Endothelial cell of umbilical vein (primary cell): Measurements from ENCODE around the gene UBE3B. TPM values are rescaled to one million over a fixed set of nuclear protein-coding genes. Genes with fewer than 3 reads are reported as not detected.

ENCODE experiments used
- BruUV-seq: library from RNA; stranded (reverse); fragments of 400-500 nt; replicated peaks from 2 replicates; lab custom pipeline; 2021; lab: Mats Ljungman, UMichigan
- CTCF ChIA-PET: fragments of 300-600, 350-600 bp; sonication (Branson Sonifier 250); formaldehyde crosslinking; loops from one replicate; lab custom pipeline; 2021; ENCODE audit warnings: antibody characterized with exemption, inconsistent platforms; lab: Charles Lee
- POLR2A ChIA-PET: fragments of 300-600, 350-600 bp; sonication (Branson Sonifier 250); formaldehyde crosslinking; loops from one replicate; lab custom pipeline; 2021; ENCODE audit warnings: antibody characterized with exemption, inconsistent platforms; lab: Charles Lee
- DNase-seq: peaks from one replicate; pipeline ENCODE4 v3.0.0-alpha.2; 2011; ENCODE audit warnings: low read depth, low spot score
- FAIRE-seq: peaks from 2 replicates; lab custom pipeline; 2011; peaks lifted over from hg19 to GRCh38; lab: Jason Lieb, UNC
- H2AFZ ChIP-seq: 2 replicates; pipeline ENCODE4 v1.6.0; 2012; ENCODE audit warnings: low read depth, low read length, control low read depth, inconsistent platforms
- H3K27ac ChIP-seq: 2 replicates; pipeline ENCODE4 v1.5.1; 2011; ENCODE audit warnings: low read depth, mild to moderate bottlenecking, control low read depth, low read length, moderate library complexity; ENCODE audit not compliant: insufficient read depth
- H3K27me3 ChIP-seq, 2 experiments: 2 replicates each; pipeline versions ENCODE4 v1.6.0 to v1.6.1; 2011; ENCODE audit warnings: low read length in 2 of 2, mixed read lengths in 1 of 2; ENCODE audit not compliant: control insufficient read depth in 2 of 2, insufficient read depth in 2 of 2
- H3K36me3 ChIP-seq, 2 experiments: 2 replicates in 1 of 2; 3 replicates in 1 of 2; pipeline ENCODE4 v1.5.1; 2011; ENCODE audit warnings: low read length in 2 of 2, mild to moderate bottlenecking in 1 of 2, moderate library complexity in 1 of 2; ENCODE audit not compliant: control insufficient read depth in 2 of 2, insufficient read depth in 2 of 2; ENCODE audit errors: extremely low read depth in 1 of 2
- H3K4me1 ChIP-seq: 3 replicates; pipeline ENCODE4 v1.5.1; 2011; ENCODE audit warnings: mild to moderate bottlenecking, low read length; ENCODE audit not compliant: control insufficient read depth, insufficient read depth; ENCODE audit errors: extremely low read depth
- H3K4me2 ChIP-seq: 2 replicates; pipeline ENCODE4 v1.6.1; 2011; ENCODE audit warnings: low read length, control low read depth, mixed read lengths; ENCODE audit not compliant: insufficient read depth
- H3K4me3 ChIP-seq, 3 experiments: fragments of 200-600 bp in 1 of 3; sonication (generic), shearing (Covaris generic) in 1 of 3; replicated peaks in 1 of 3; 2 replicates each; pipeline ENCODE4 v1.5.1; 2011 to 2016; ENCODE audit warnings: control low read depth in 3 of 3, low read length in 3 of 3, mild to moderate bottlenecking in 2 of 3, inconsistent platforms in 1 of 3, low read depth in 1 of 3, moderate library complexity in 1 of 3; ENCODE audit not compliant: insufficient read depth in 1 of 3
- H3K79me2 ChIP-seq: 2 replicates; pipeline ENCODE4 v1.6.0; 2012; ENCODE audit warnings: low read length, inconsistent platforms; ENCODE audit not compliant: control insufficient read depth, insufficient read depth
- H3K9ac ChIP-seq: replicated peaks from 2 replicates; pipeline ENCODE3; 2011; ENCODE audit warnings: low read length, control low read depth; ENCODE audit not compliant: insufficient read depth; ENCODE audit errors: extremely low read depth
- H3K9me1 ChIP-seq: replicated peaks from 3 replicates; pipeline ENCODE4 v1.6.0; 2011; ENCODE audit warnings: mild to moderate bottlenecking, low read length; ENCODE audit not compliant: control insufficient read depth, insufficient read depth; ENCODE audit errors: extremely low read depth
- H3K9me3 ChIP-seq: replicated peaks from 2 replicates; pipeline ENCODE4 v1.5.1; 2012; ENCODE audit warnings: low read length, inconsistent platforms; ENCODE audit not compliant: control insufficient read depth, insufficient read depth
- H4K20me1 ChIP-seq: replicated peaks from 2 replicates; pipeline ENCODE3; 2011; ENCODE audit warnings: mild to moderate bottlenecking, low read length; ENCODE audit not compliant: control insufficient read depth, insufficient read depth; ENCODE audit errors: extremely low read depth
- EZH2 ChIP-seq: IDR thresholded peaks from 2 replicates; pipeline ENCODE4 v1.6.1; 2012; ENCODE audit warnings: borderline replicate concordance, low read depth, mild to moderate bottlenecking, moderate library complexity, low read length, inconsistent platforms; ENCODE audit not compliant: severe bottlenecking
- FOS ChIP-seq: IDR thresholded peaks from 2 replicates; pipeline ENCODE4 v1.6.1; 2011; ENCODE audit warnings: mild to moderate bottlenecking, low read length, moderate library complexity, borderline replicate concordance; ENCODE audit not compliant: insufficient read depth
- GATA2 ChIP-seq: IDR thresholded peaks from 2 replicates; pipeline ENCODE4 v1.7.0; 2011; ENCODE audit warnings: low read depth, mild to moderate bottlenecking, moderate library complexity, mixed read lengths, low read length; ENCODE audit not compliant: insufficient read length, insufficient read depth
- JUN ChIP-seq: IDR thresholded peaks from 2 replicates; pipeline ENCODE4 v1.6.1; 2011; ENCODE audit warnings: borderline replicate concordance, low read depth; ENCODE audit not compliant: insufficient read length, insufficient read depth
- MAX ChIP-seq: IDR thresholded peaks from 2 replicates; pipeline ENCODE4 v1.6.1; 2011; ENCODE audit not compliant: insufficient read depth, insufficient read length
- MYC ChIP-seq: IDR thresholded peaks from one replicate; pipeline ENCODE4 v1.6.1; 2011; ENCODE audit warnings: mild to moderate bottlenecking, low read depth, low read length
- POLR2A ChIP-seq: IDR thresholded peaks from 2 replicates; pipeline ENCODE4 v1.6.1; 2012; ENCODE audit warnings: low read depth, mild to moderate bottlenecking, control low read depth, low read length
- POLR2AphosphoS5 ChIP-seq: IDR thresholded peaks from 2 replicates; pipeline ENCODE4 v1.6.1; 2012; ENCODE audit warnings: low read depth, mild to moderate bottlenecking, control low read depth, low read length, moderate library complexity; ENCODE audit not compliant: insufficient read depth
- dilution Hi-C: fragments of 300-500 bp; cut with MboI; formaldehyde crosslinking; loops from one replicate; pipeline ENCODE4 v1.15.0; 2019; ENCODE audit warnings: low sequenced_read_pairs; ENCODE audit not compliant: extremely low pct_ligation_motif_present
- intact Hi-C: fragments of 100-400 bp; cut with micrococcal nuclease; formaldehyde crosslinking; loops from one replicate; pipeline ENCODE4 v1.10.0; 2022
- polyA plus RNA-seq, 4 experiments: library from polyadenylated mRNA; depleted of rRNA in 3 of 4; stranded (reverse) in 3 of 4; unstranded in 1 of 4; fragments of >200 nt; gene quantifications; 2 replicates each; pipeline versions ENCODE4 v1.2.1 to v1.2.3, GENCODE V29; 2011 to 2012; ENCODE audit warnings: missing spikeins in 1 of 4
- total RNA-seq: library from RNA; stranded (reverse); gene quantifications from 2 replicates; pipeline ENCODE4 v1.2.3, GENCODE V29; 2021
- TF ChIP-seq, protein P1 (sequence below), 2 donors: IDR thresholded peaks; 1 replicate in 1 of 2; 2 replicates in 1 of 2; pipeline ENCODE4 v1.5.1; 2011; ENCODE audit warnings: low read length in 2 of 2, mild to moderate bottlenecking in 2 of 2, moderate library complexity in 2 of 2, control low read depth in 1 of 2, inconsistent platforms in 1 of 2, low read depth in 1 of 2; ENCODE audit not compliant: insufficient read depth in 1 of 2; ENCODE audit errors: extremely low read depth in 1 of 2

Gene UBE3B
- total and polyA plus RNA-seq, 2 donors (not counting 3 experiments of a cell fraction or from before 2014, with no cell fraction given): 24.9 to 40.8 TPM

GRCh38 chr12:109572506-109572845 is 95.0 kb downstream of the UBE3B start:
- H3K27me3 ChIP-seq: no peaks in the 10 kb centered on the region
- dilution Hi-C loops: no loop called here
- H3K4me1 ChIP-seq: peaks cover 16% of the 10 kb centered on the region
- FAIRE-seq (peak; percentile 62), DNase-seq (no peak)
- intact Hi-C loops: loop anchor here (2.0 to 10.0 kb wide), 3 partner anchors 95 to 142 kb away; partner anchors contain the start of genes FAM222A, KCTD10 and UBE3B
- ChIA-PET POLR2A (no interaction called here), CTCF (interaction anchor here (0.7 to 4.2 kb wide), 8 partner anchors 13 to 203 kb away, joined by 3 to 37 read pairs (median 12); no protein-coding TSS in a partner anchor)
- H3K36me3 ChIP-seq: peaks cover 0 to 12% of the 10 kb centered on the region in 2 experiments
- BruUV-seq: no TSS peak
- TF ChIP-seq POLR2A (no peak), GATA2 (no peak), EZH2 (no peak), MYC (no peak), MAX (no peak), POLR2AphosphoS5 (no peak), JUN (no peak), FOS (no peak)
- TF ChIP-seq, protein P1, sequence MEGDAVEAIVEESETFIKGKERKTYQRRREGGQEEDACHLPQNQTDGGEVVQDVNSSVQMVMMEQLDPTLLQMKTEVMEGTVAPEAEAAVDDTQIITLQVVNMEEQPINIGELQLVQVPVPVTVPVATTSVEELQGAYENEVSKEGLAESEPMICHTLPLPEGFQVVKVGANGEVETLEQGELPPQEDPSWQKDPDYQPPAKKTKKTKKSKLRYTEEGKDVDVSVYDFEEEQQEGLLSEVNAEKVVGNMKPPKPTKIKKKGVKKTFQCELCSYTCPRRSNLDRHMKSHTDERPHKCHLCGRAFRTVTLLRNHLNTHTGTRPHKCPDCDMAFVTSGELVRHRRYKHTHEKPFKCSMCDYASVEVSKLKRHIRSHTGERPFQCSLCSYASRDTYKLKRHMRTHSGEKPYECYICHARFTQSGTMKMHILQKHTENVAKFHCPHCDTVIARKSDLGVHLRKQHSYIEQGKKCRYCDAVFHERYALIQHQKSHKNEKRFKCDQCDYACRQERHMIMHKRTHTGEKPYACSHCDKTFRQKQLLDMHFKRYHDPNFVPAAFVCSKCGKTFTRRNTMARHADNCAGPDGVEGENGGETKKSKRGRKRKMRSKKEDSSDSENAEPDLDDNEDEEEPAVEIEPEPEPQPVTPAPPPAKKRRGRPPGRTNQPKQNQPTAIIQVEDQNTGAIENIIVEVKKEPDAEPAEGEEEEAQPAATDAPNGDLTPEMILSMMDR (IDR thresholded peaks at IDR 0.05; ENCODE audit: extremely low read depth in 1 of 2, insufficient read depth in 1 of 2, low read depth in 1 of 2, low read length in 2 of 2): no peak
- H3K79me2 ChIP-seq: peaks cover 6% of the 10 kb centered on the region
- H3K9me3 ChIP-seq: no peaks in the 10 kb centered on the region
- peak overlapping the region; percentile 10 for H3K9ac ChIP-seq
- no peaks in the 10 kb centered on the region for H4K20me1 ChIP-seq
- no peak overlapping the region for H3K27ac ChIP-seq
- H3K4me3 ChIP-seq: peak overlapping the region in 1 of 3 experiments; percentile 53
- no peaks in the 10 kb centered on the region for H3K9me1 ChIP-seq
- no peak overlapping the region for H2AFZ ChIP-seq
- H3K4me2 ChIP-seq: peak overlapping the region; percentile 54
